ENCODE measurements around the gene BEAN1. TPM values are rescaled to one million over a fixed set of nuclear protein-coding genes. Genes with fewer than 3 reads are reported as not detected.

BEAN1 gene
- total RNA-seq, 1 experiment from 2014 or later, result not detected

DNA sequence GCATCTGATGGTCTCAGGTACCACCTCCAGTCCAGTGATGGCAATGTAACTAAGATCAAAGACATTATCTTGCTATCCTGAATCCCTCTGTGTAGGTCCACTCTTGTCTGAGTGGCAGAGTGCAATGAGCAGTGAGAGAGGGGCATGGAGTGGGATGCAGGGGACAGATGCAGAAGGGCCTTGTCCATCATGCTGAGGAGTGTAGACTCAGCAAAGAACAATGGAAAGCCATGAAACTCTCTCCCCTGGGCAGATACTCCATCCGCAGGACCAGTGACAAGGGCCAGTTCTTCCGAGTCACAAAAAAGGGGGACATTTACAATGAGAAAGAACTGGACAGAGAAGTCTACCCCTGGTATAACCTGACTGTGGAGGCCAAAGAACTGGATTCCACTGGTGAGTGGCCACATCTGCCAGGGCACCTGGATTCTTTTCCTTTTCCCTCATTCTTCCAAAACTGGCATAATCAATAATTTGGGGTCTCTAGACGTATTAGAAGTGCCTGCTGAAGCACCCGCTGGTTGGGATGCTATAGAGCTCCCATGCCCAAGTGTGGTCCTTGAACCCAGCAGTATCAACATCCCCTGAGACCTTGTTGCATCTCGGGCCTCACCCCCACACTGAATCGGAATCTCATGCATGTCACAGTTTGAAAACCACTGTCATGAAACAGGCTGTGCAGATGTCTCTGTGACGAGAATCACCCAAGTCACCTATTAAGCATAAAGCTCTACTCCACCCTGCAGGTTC is 31.1 kb upstream of the BEAN1 start:
- intact Hi-C loops (cut with micrococcal nuclease; ENCODE audit: unreplicated experiment) (no loop called here), in situ Hi-C loops (cut with HindIII; ENCODE audit: low pct_unique_long_range_greater_than_20kb, low sequenced_read_pairs) (no loop called here)
- ChIA-PET CTCF (no interaction called here), POLR2A (no interaction called here)
- Histone ChIP-seq H3K36me3 (ENCODE audit: control insufficient read depth, insufficient read depth, low read length) (no peaks in the 10 kb centered on the region), H3K9me3 (ENCODE audit: control insufficient read depth, insufficient read depth, low read depth, low read length) (no peaks in the 10 kb centered on the region), H3K4me1 (ENCODE audit: control insufficient read depth, insufficient read depth, low read length) (no peaks in the 10 kb centered on the region), H3K4me3 (ENCODE audit: low read depth in 2 of 2, low read length in 2 of 2) (no peak overlapping the region), H3K27me3 (ENCODE audit: control insufficient read depth, insufficient read depth, low read length) (no peaks in the 10 kb centered on the region), H3K27ac (ENCODE audit: low read length) (no peak overlapping the region)
- DNase-seq (ENCODE audit: low read depth, low spot score) (no peak), ATAC-seq (no peak)
- BruUV-seq (replicated peaks), result no TSS peak
- TF ChIP-seq, protein P1, sequence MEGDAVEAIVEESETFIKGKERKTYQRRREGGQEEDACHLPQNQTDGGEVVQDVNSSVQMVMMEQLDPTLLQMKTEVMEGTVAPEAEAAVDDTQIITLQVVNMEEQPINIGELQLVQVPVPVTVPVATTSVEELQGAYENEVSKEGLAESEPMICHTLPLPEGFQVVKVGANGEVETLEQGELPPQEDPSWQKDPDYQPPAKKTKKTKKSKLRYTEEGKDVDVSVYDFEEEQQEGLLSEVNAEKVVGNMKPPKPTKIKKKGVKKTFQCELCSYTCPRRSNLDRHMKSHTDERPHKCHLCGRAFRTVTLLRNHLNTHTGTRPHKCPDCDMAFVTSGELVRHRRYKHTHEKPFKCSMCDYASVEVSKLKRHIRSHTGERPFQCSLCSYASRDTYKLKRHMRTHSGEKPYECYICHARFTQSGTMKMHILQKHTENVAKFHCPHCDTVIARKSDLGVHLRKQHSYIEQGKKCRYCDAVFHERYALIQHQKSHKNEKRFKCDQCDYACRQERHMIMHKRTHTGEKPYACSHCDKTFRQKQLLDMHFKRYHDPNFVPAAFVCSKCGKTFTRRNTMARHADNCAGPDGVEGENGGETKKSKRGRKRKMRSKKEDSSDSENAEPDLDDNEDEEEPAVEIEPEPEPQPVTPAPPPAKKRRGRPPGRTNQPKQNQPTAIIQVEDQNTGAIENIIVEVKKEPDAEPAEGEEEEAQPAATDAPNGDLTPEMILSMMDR (IDR thresholded peaks at IDR 0.05), result no peak
- TF ChIP-seq SIN3A (IDR thresholded peaks at IDR 0.05; ENCODE audit: borderline replicate concordance, insufficient read depth, low read depth, low read length) (no peak), POLR2AphosphoS5 (IDR thresholded peaks at IDR 0.05; ENCODE audit: low read depth, low read length) (no peak), REST (IDR thresholded peaks at IDR 0.05; ENCODE audit: insufficient read depth in 1 of 2, low read depth in 2 of 2, low read length in 1 of 2) (no peak), TCF7L2 (IDR thresholded peaks at IDR 0.05; ENCODE audit: low read depth, low read length) (no peak)

- POLR2A ChIA-PET, result no interaction called here
- in situ Hi-C loops (cut with HindIII; ENCODE audit: low pct_unique_long_range_greater_than_20kb, low sequenced_read_pairs) (no loop called here), intact Hi-C loops (cut with micrococcal nuclease; ENCODE audit: unreplicated experiment) (no loop called here)
- Histone ChIP-seq H3K4me3 (ENCODE audit: low read depth in 2 of 2, low read length in 2 of 2) (no peak overlapping the region), H3K27me3 (ENCODE audit: control insufficient read depth, insufficient read depth, low read length) (no peaks in the 10 kb centered on the region), H3K4me1 (ENCODE audit: control insufficient read depth, insufficient read depth, low read length) (no peaks in the 10 kb centered on the region), H3K27ac (ENCODE audit: low read length) (no peak overlapping the region), H3K36me3 (ENCODE audit: control insufficient read depth, insufficient read depth, low read length) (no peaks in the 10 kb centered on the region), H3K9me3 (ENCODE audit: control insufficient read depth, insufficient read depth, low read depth, low read length) (no peaks in the 10 kb centered on the region)
- ATAC-seq (no peak), DNase-seq (ENCODE audit: low read depth, low spot score) (no peak)
- CTCF ChIA-PET, result no interaction called here
- TF ChIP-seq POLR2AphosphoS5 (IDR thresholded peaks at IDR 0.05; ENCODE audit: low read depth, low read length) (no peak), SIN3A (IDR thresholded peaks at IDR 0.05; ENCODE audit: borderline replicate concordance, insufficient read depth, low read depth, low read length) (no peak), REST (IDR thresholded peaks at IDR 0.05; ENCODE audit: insufficient read depth in 1 of 2, low read depth in 2 of 2, low read length in 1 of 2) (no peak), TCF7L2 (IDR thresholded peaks at IDR 0.05; ENCODE audit: low read depth, low read length) (no peak)
- TF ChIP-seq, protein P1 (IDR thresholded peaks at IDR 0.05), result no peak
- no TSS peak for BruUV-seq (replicated peaks)
These were observed 29.2 kb upstream of the BEAN1 start for GRCh38 chr16:66397736-66398433.

Data from Panc1 (cell line).